WTC11 (cell line): ENCODE results near the gene HDHD2. TPM values are rescaled to one million over a fixed set of nuclear protein-coding genes. Genes with fewer than 3 reads are reported as not detected.

Experiments used
- ATAC-seq: fragments of 200-7000 bp; cut with Tn5 transposase; 2 replicates; pipeline ENCODE4 v1.10.0; 2021; ENCODE audit warnings: mild to moderate bottlenecking, moderate library complexity
- CTCF ChIA-PET: fragments of 300-600 bp; sonication (Branson Sonifier 250); formaldehyde crosslinking; loops from one replicate; lab custom pipeline; 2021; ENCODE audit warnings: antibody characterized with exemption; lab: Charles Lee
- POLR2A ChIA-PET: fragments of 350-600 bp; sonication (Branson Sonifier 250); formaldehyde crosslinking; loops from one replicate; lab custom pipeline; 2021; ENCODE audit warnings: antibody characterized with exemption; lab: Charles Lee
- DNase-seq: peaks from one replicate; pipeline ENCODE4 v3.0.0; 2021; ENCODE audit warnings: low spot score
- H3K27ac Mint-ChIP-seq: 2 replicates; pipeline ENCODE4 v1.8.0; 2021; ENCODE audit warnings: mixed read lengths
- H3K27me3 Mint-ChIP-seq: 2 replicates; pipeline ENCODE4 v1.8.0; 2021; ENCODE audit warnings: low read depth, mild to moderate bottlenecking, moderate library complexity, mixed read lengths
- H3K36me3 Mint-ChIP-seq: 2 replicates; pipeline ENCODE4 v1.8.0; 2021; ENCODE audit warnings: mixed read lengths
- H3K4me1 Mint-ChIP-seq: 2 replicates; pipeline ENCODE4 v1.8.0; 2022; ENCODE audit warnings: mixed read lengths
- H3K4me3 Mint-ChIP-seq: 2 replicates; pipeline ENCODE4 v1.8.0; 2021; ENCODE audit warnings: mild to moderate bottlenecking, moderate library complexity, mixed read lengths
- H3K9me3 Mint-ChIP-seq: 2 replicates; pipeline ENCODE4 v1.8.0; 2021; ENCODE audit warnings: mixed read lengths
- EMX1 ChIP-seq: fragments of 250-450 bp; sonication (Bioruptor Pico); IDR thresholded peaks from 2 replicates; pipeline ENCODE4 v1.8.0; 2021; ENCODE audit warnings: mild to moderate bottlenecking
- GTF2I ChIP-seq: fragments of 250-450 bp; sonication (Bioruptor Pico); conservative IDR thresholded peaks from 2 replicates; pipeline ENCODE4 v1.4.0; 2021; ENCODE audit warnings: mild to moderate bottlenecking
- HMGA2 ChIP-seq: fragments of 250-450 bp; sonication (Bioruptor Pico); IDR thresholded peaks from 2 replicates; pipeline ENCODE4 v1.4.0; 2021; ENCODE audit warnings: mild to moderate bottlenecking, moderate library complexity
- MXD4 ChIP-seq: fragments of 250-450 bp; sonication (Bioruptor Pico); IDR thresholded peaks from 2 replicates; pipeline ENCODE4 v1.8.0; 2021; ENCODE audit warnings: mild to moderate bottlenecking, moderate library complexity, borderline replicate concordance
- NFATC4 ChIP-seq: fragments of 250-450 bp; sonication (Bioruptor Pico); IDR thresholded peaks from 2 replicates; pipeline ENCODE4 v1.9.0; 2021; ENCODE audit warnings: mild to moderate bottlenecking
- NR3C1 ChIP-seq: sonication (generic); formaldehyde crosslinking; conservative IDR thresholded peaks from 2 replicates; pipeline ENCODE4 v1.8.1; 2023; ENCODE audit warnings: low read depth, mild to moderate bottlenecking, missing genetic modification reagents
- OVOL2 ChIP-seq: fragments of 250-450 bp; sonication (Bioruptor Pico); IDR thresholded peaks from 2 replicates; pipeline ENCODE4 v1.9.0; 2021; ENCODE audit warnings: mild to moderate bottlenecking, borderline replicate concordance
- TCF7 ChIP-seq: sonication (generic); formaldehyde crosslinking; IDR thresholded peaks from 2 replicates; pipeline ENCODE4 v1.8.0; 2022; ENCODE audit warnings: mild to moderate bottlenecking, low read depth, missing genetic modification reagents, moderate library complexity
- TEAD4 ChIP-seq: sonication (generic); formaldehyde crosslinking; IDR thresholded peaks from 2 replicates; pipeline ENCODE4 v1.8.0; 2022; ENCODE audit warnings: mild to moderate bottlenecking, missing genetic modification reagents
- TP53 ChIP-seq: sonication (generic); formaldehyde crosslinking; IDR thresholded peaks from 2 replicates; pipeline ENCODE4 v1.8.1; 2023; ENCODE audit warnings: mild to moderate bottlenecking, missing genetic modification reagents
- ZNF138 ChIP-seq: sonication (generic); formaldehyde crosslinking; conservative IDR thresholded peaks from 2 replicates; pipeline ENCODE4 v1.8.1; 2022; ENCODE audit warnings: mild to moderate bottlenecking, moderate library complexity, missing genetic modification reagents
- ZNF232 ChIP-seq: sonication (generic); formaldehyde crosslinking; IDR thresholded peaks from 2 replicates; pipeline ENCODE4 v1.8.0; 2022; ENCODE audit warnings: mild to moderate bottlenecking, missing genetic modification reagents
- ZNF671 ChIP-seq: fragments of 250-450 bp; sonication (Bioruptor Pico); IDR thresholded peaks from 2 replicates; pipeline ENCODE4 v1.8.0; 2021; ENCODE audit warnings: mild to moderate bottlenecking
- total RNA-seq: library from RNA; stranded (reverse); gene quantifications from 3 replicates; pipeline ENCODE4 v1.2.3, GENCODE V29; 2021
- TF ChIP-seq, protein P1 (sequence below): sonication (generic); formaldehyde crosslinking; IDR thresholded peaks from 2 replicates; pipeline ENCODE4 v1.8.1; 2022; ENCODE audit warnings: mild to moderate bottlenecking, missing genetic modification reagents, moderate library complexity, borderline replicate concordance
- TF ChIP-seq, protein P2 (sequence below): sonication (generic); formaldehyde crosslinking; IDR thresholded peaks from 2 replicates; pipeline ENCODE4 v1.8.1; 2023; ENCODE audit warnings: mild to moderate bottlenecking, missing genetic modification reagents
- TF ChIP-seq, protein P3 (sequence below): sonication (generic); formaldehyde crosslinking; IDR thresholded peaks from 2 replicates; pipeline ENCODE4 v1.8.0; 2022; ENCODE audit warnings: mild to moderate bottlenecking, missing genetic modification reagents
- TF ChIP-seq, protein P4 (sequence below): sonication (generic); formaldehyde crosslinking; IDR thresholded peaks from 2 replicates; pipeline ENCODE4 v1.8.1; 2022; ENCODE audit warnings: missing genetic modification reagents, borderline replicate concordance
- TF ChIP-seq, protein P5 (sequence below): sonication (generic); formaldehyde crosslinking; IDR thresholded peaks from 2 replicates; pipeline ENCODE4 v1.8.0; 2023; ENCODE audit warnings: mild to moderate bottlenecking, missing genetic modification reagents
- TF ChIP-seq, protein P6 (sequence below): fragments of 250-450 bp; sonication (Bioruptor Pico); IDR thresholded peaks from 2 replicates; pipeline ENCODE4 v2.1.2; 2022; ENCODE audit warnings: mild to moderate bottlenecking, moderate library complexity
- TF ChIP-seq, protein P7 (sequence below): fragments of 250-450 bp; sonication (Bioruptor Pico); IDR thresholded peaks from 2 replicates; pipeline ENCODE4 v1.9.0; 2021; ENCODE audit warnings: moderate library complexity, mild to moderate bottlenecking, inconsistent platforms, borderline replicate concordance
- TF ChIP-seq, protein P8 (sequence below): sonication (generic); formaldehyde crosslinking; IDR thresholded peaks from 2 replicates; pipeline ENCODE4 v1.8.1; 2023; ENCODE audit warnings: mild to moderate bottlenecking, missing genetic modification reagents, moderate library complexity
- TF ChIP-seq, protein P9 (sequence below): fragments of 250-450 bp; sonication (Bioruptor Pico); IDR thresholded peaks from 2 replicates; pipeline ENCODE4 v1.8.0; 2021; ENCODE audit warnings: mild to moderate bottlenecking

The HDHD2 gene
- total RNA-seq, 1 experiment from 2014 or later, result 42.1 TPM

DNA sequence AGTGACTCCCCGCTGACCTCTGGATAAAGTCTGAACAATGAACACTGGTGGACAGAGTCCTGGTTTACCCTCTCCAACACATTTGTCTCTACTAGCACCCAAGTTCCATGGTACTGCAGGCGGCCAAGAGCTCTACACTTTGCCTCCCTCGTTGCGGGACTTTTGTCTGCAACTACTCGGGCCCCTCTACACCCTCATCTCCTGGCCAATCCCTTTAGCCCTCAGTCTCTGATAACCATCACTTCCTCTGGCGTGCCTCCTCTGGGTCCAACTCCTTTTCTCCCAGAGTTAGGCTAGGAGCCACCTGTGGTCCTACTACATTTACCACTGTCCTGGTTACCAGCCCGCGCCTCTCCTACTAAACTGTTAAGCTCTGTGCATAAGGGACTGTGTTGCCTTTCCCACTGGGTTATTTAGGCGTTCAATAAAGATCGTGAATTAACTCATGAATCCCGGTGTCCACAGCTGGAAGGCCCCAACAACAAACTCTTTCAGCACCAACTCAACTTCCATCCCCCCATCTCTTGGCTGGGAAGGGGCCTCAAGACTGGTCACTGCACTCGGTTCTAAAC is 757 bp downstream of the HDHD2 start (continued):
- TF ChIP-seq NR3C1 (CRISPR knock-in tag) (no peak), EMX1 (CRISPR knock-in tag) (no peak)
- TF ChIP-seq, protein P1, sequence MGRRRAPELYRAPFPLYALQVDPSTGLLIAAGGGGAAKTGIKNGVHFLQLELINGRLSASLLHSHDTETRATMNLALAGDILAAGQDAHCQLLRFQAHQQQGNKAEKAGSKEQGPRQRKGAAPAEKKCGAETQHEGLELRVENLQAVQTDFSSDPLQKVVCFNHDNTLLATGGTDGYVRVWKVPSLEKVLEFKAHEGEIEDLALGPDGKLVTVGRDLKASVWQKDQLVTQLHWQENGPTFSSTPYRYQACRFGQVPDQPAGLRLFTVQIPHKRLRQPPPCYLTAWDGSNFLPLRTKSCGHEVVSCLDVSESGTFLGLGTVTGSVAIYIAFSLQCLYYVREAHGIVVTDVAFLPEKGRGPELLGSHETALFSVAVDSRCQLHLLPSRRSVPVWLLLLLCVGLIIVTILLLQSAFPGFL (CRISPR knock-in tag), result no peak

DNA sequence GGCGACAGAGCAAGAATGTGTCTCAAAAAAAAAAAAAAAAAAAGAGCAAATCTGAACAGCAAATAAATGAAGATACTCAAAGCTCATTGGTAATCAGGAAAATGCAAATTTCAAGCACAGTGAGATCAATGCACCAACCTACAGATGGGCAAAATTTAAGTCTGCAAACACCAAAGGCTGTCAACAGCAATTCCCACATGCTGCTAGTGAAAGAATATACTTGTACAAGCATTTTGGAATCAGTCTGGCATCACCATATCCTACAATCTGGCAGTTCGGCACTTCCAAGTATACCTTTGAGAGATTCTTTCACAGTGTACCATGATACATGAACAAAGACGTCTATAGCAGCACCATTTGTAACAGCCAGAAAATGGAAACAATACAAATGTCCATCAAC is 4.1 kb downstream of the HDHD2 start:
- H3K27ac Mint-ChIP-seq, result no peak overlapping the region
- TF ChIP-seq, protein P2, sequence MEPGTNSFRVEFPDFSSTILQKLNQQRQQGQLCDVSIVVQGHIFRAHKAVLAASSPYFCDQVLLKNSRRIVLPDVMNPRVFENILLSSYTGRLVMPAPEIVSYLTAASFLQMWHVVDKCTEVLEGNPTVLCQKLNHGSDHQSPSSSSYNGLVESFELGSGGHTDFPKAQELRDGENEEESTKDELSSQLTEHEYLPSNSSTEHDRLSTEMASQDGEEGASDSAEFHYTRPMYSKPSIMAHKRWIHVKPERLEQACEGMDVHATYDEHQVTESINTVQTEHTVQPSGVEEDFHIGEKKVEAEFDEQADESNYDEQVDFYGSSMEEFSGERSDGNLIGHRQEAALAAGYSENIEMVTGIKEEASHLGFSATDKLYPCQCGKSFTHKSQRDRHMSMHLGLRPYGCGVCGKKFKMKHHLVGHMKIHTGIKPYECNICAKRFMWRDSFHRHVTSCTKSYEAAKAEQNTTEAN (CRISPR knock-in tag), result no peak
- no peak for TF ChIP-seq TCF7 (CRISPR knock-in tag)
- TF ChIP-seq HMGA2, result no peak
- TF ChIP-seq, protein P3, sequence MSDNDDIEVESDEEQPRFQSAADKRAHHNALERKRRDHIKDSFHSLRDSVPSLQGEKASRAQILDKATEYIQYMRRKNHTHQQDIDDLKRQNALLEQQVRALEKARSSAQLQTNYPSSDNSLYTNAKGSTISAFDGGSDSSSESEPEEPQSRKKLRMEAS (CRISPR knock-in tag), result no peak
- no peak for TF ChIP-seq MXD4
- TF ChIP-seq ZNF138 (CRISPR knock-in tag), result no peak
- TF ChIP-seq ZNF232 (CRISPR knock-in tag), result no peak
- no peak for TF ChIP-seq OVOL2 (CRISPR knock-in tag)
- TF ChIP-seq, protein P4, sequence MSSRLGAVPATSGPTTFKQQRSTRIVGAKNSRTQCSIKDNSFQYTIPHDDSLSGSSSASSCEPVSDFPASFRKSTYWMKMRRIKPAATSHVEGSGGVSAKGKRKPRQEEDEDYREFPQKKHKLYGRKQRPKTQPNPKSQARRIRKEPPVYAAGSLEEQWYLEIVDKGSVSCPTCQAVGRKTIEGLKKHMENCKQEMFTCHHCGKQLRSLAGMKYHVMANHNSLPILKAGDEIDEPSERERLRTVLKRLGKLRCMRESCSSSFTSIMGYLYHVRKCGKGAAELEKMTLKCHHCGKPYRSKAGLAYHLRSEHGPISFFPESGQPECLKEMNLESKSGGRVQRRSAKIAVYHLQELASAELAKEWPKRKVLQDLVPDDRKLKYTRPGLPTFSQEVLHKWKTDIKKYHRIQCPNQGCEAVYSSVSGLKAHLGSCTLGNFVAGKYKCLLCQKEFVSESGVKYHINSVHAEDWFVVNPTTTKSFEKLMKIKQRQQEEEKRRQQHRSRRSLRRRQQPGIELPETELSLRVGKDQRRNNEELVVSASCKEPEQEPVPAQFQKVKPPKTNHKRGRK (CRISPR knock-in tag), result no peak
- TF ChIP-seq, all 79 proteins: peak for 0
- H3K9me3 Mint-ChIP-seq, result no peaks in the 10 kb centered on the region
- H3K4me3 Mint-ChIP-seq, result no peak overlapping the region
- ATAC-seq (no peak), DNase-seq (no peak)
- ChIA-PET POLR2A (no interaction called here), CTCF (no interaction called here)
- no peaks in the 10 kb centered on the region for H3K27me3 Mint-ChIP-seq
- peaks cover 19% of the 10 kb centered on the region for H3K4me1 Mint-ChIP-seq
- H3K36me3 Mint-ChIP-seq, result peaks cover 4% of the 10 kb centered on the region; the same call in 1 of the 2 replicates

DNA sequence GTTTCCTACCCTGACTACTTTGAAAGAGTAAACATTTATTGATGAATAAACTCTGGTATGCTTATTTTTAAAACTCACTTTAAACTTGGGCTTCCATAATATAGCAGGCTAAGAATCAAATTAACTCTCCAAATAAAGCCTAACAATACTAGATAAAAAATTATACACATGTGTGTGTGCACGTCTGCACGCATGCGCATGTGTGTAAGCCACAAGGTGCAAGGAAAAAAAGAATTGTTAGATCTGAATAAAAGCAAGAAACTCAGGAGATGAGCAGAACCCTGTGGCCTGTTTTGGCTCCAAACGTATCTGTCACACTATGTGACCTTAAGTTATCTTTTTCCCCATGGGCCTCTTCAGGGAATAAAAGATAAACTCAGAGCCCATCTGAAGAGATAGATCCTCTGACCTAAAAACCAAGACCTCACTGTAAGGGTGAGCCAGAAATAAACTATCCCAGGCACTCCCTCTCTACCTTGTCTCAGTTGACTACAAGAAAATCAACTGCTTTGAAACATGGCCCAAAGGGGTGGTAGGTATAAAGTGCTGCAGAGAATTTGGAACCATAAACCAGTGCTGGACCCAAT is 6.3 kb downstream of the HDHD2 start:
- Mint-ChIP-seq H3K27me3 (no peaks in the 10 kb centered on the region), H3K36me3 (peaks cover 4% of the 10 kb centered on the region; the same call in 1 of the 2 replicates), H3K27ac (no peak overlapping the region), H3K4me1 (peaks cover 7% of the 10 kb centered on the region; the same call in 1 of the 2 replicates), H3K4me3 (no peak overlapping the region), H3K9me3 (no peaks in the 10 kb centered on the region)
- ATAC-seq, result no peak
- CTCF ChIA-PET, result interaction anchor here (0.9 kb wide), 1 partner anchor 61 kb away, joined by 3 read pairs; no protein-coding TSS in a partner anchor
- no peak for DNase-seq
- POLR2A ChIA-PET, result no interaction called here
- no peak for TF ChIP-seq TEAD4
- TF ChIP-seq NFATC4 (CRISPR knock-in tag), result no peak
- no peak for TF ChIP-seq TCF7 (CRISPR knock-in tag)
- TF ChIP-seq, protein P5, sequence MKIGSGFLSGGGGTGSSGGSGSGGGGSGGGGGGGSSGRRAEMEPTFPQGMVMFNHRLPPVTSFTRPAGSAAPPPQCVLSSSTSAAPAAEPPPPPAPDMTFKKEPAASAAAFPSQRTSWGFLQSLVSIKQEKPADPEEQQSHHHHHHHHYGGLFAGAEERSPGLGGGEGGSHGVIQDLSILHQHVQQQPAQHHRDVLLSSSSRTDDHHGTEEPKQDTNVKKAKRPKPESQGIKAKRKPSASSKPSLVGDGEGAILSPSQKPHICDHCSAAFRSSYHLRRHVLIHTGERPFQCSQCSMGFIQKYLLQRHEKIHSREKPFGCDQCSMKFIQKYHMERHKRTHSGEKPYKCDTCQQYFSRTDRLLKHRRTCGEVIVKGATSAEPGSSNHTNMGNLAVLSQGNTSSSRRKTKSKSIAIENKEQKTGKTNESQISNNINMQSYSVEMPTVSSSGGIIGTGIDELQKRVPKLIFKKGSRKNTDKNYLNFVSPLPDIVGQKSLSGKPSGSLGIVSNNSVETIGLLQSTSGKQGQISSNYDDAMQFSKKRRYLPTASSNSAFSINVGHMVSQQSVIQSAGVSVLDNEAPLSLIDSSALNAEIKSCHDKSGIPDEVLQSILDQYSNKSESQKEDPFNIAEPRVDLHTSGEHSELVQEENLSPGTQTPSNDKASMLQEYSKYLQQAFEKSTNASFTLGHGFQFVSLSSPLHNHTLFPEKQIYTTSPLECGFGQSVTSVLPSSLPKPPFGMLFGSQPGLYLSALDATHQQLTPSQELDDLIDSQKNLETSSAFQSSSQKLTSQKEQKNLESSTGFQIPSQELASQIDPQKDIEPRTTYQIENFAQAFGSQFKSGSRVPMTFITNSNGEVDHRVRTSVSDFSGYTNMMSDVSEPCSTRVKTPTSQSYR (CRISPR knock-in tag), result no peak
- TF ChIP-seq, protein P6, sequence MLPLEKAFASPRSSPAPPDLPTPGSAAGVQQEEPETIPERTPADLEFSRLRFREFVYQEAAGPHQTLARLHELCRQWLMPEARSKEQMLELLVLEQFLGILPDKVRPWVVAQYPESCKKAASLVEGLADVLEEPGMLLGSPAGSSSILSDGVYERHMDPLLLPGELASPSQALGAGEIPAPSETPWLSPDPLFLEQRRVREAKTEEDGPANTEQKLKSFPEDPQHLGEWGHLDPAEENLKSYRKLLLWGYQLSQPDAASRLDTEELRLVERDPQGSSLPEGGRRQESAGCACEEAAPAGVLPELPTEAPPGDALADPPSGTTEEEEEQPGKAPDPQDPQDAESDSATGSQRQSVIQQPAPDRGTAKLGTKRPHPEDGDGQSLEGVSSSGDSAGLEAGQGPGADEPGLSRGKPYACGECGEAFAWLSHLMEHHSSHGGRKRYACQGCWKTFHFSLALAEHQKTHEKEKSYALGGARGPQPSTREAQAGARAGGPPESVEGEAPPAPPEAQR, result no peak
- TF ChIP-seq TP53 (CRISPR knock-in tag), result no peak
- TF ChIP-seq, protein P7, sequence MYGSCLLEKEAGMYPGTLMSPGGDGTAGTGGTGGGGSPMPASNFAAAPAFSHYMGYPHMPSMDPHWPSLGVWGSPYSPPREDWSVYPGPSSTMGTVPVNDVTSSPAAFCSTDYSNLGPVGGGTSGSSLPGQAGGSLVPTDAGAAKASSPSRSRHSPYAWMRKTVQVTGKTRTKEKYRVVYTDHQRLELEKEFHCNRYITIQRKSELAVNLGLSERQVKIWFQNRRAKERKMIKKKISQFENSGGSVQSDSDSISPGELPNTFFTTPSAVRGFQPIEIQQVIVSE (CRISPR knock-in tag), result no peak
- TF ChIP-seq ZNF671 (CRISPR knock-in tag), result no peak
- no peak for TF ChIP-seq GTF2I (CRISPR knock-in tag)
- TF ChIP-seq, protein P8, sequence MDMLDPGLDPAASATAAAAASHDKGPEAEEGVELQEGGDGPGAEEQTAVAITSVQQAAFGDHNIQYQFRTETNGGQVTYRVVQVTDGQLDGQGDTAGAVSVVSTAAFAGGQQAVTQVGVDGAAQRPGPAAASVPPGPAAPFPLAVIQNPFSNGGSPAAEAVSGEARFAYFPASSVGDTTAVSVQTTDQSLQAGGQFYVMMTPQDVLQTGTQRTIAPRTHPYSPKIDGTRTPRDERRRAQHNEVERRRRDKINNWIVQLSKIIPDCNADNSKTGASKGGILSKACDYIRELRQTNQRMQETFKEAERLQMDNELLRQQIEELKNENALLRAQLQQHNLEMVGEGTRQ (CRISPR knock-in tag), result no peak
- TF ChIP-seq, protein P9, sequence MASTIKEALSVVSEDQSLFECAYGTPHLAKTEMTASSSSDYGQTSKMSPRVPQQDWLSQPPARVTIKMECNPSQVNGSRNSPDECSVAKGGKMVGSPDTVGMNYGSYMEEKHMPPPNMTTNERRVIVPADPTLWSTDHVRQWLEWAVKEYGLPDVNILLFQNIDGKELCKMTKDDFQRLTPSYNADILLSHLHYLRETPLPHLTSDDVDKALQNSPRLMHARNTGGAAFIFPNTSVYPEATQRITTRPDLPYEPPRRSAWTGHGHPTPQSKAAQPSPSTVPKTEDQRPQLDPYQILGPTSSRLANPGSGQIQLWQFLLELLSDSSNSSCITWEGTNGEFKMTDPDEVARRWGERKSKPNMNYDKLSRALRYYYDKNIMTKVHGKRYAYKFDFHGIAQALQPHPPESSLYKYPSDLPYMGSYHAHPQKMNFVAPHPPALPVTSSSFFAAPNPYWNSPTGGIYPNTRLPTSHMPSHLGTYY (CRISPR knock-in tag), result no peak
